Endothelial cell of umbilical vein (primary cell): Measurements from ENCODE around the gene TEX11.

Experiments used
- EZH2 ChIP-seq: IDR thresholded peaks from 2 replicates; pipeline ENCODE4 v1.6.1; 2012; ENCODE audit warnings: borderline replicate concordance, low read depth, mild to moderate bottlenecking, moderate library complexity, low read length, inconsistent platforms; ENCODE audit not compliant: severe bottlenecking
- TF ChIP-seq, protein P1 (sequence below), 2 donors: IDR thresholded peaks; 1 replicate in 1 of 2; 2 replicates in 1 of 2; pipeline ENCODE4 v1.5.1; 2011; ENCODE audit warnings: low read length in 2 of 2, mild to moderate bottlenecking in 2 of 2, moderate library complexity in 2 of 2, control low read depth in 1 of 2, inconsistent platforms in 1 of 2, low read depth in 1 of 2; ENCODE audit not compliant: insufficient read depth in 1 of 2; ENCODE audit errors: extremely low read depth in 1 of 2

- TF ChIP-seq, protein P1, sequence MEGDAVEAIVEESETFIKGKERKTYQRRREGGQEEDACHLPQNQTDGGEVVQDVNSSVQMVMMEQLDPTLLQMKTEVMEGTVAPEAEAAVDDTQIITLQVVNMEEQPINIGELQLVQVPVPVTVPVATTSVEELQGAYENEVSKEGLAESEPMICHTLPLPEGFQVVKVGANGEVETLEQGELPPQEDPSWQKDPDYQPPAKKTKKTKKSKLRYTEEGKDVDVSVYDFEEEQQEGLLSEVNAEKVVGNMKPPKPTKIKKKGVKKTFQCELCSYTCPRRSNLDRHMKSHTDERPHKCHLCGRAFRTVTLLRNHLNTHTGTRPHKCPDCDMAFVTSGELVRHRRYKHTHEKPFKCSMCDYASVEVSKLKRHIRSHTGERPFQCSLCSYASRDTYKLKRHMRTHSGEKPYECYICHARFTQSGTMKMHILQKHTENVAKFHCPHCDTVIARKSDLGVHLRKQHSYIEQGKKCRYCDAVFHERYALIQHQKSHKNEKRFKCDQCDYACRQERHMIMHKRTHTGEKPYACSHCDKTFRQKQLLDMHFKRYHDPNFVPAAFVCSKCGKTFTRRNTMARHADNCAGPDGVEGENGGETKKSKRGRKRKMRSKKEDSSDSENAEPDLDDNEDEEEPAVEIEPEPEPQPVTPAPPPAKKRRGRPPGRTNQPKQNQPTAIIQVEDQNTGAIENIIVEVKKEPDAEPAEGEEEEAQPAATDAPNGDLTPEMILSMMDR (IDR thresholded peaks at IDR 0.05; ENCODE audit: extremely low read depth in 1 of 2, insufficient read depth in 1 of 2, low read depth in 1 of 2, low read length in 2 of 2) = no peak
- TF ChIP-seq EZH2 = no peak
Measured at GRCh38 chrX:70762285-70762684, 146.2 kb downstream of the TEX11 start.
